ENCODE measurements around the gene RMRP.

DNA sequence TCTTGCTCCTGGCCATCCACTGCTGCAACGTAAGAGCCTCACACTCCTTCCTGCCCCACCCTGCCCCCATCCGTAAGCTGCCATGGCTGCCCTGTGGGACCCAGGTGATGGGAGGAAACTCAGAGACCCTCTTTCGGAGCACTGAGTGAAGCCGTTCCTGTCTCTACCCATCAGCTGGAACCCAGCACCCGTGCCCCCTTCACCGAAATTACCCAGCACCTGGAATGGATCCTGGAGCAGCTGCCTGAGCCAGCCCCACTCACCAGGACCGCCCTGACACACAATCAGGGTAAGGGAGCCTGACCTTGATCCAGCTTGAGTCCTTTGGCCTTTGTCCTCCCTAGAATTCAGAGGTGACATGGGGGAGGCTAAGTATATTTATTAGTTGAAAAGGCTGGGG, 49.6 kb downstream of the RMRP start:
- TF ChIP-seq, protein P1, sequence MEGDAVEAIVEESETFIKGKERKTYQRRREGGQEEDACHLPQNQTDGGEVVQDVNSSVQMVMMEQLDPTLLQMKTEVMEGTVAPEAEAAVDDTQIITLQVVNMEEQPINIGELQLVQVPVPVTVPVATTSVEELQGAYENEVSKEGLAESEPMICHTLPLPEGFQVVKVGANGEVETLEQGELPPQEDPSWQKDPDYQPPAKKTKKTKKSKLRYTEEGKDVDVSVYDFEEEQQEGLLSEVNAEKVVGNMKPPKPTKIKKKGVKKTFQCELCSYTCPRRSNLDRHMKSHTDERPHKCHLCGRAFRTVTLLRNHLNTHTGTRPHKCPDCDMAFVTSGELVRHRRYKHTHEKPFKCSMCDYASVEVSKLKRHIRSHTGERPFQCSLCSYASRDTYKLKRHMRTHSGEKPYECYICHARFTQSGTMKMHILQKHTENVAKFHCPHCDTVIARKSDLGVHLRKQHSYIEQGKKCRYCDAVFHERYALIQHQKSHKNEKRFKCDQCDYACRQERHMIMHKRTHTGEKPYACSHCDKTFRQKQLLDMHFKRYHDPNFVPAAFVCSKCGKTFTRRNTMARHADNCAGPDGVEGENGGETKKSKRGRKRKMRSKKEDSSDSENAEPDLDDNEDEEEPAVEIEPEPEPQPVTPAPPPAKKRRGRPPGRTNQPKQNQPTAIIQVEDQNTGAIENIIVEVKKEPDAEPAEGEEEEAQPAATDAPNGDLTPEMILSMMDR (IDR thresholded peaks at IDR 0.05): no peak
- TF ChIP-seq POLR2A (IDR thresholded peaks at IDR 0.05): no peak

Data from heart left ventricle (tissue), 13 donors.